Hematopoietic multipotent progenitor cell (in vitro differentiated cells): Measurements from ENCODE around the gene HCST. TPM values are rescaled to one million over a fixed set of nuclear protein-coding genes. Genes with fewer than 3 reads are reported as not detected.
A peak's percentile ranks its signal among the peaks of the same experiment; 100 is the strongest.
"Not testable (repeated sequence)": the region's sequence is repeated elsewhere in the genome, so short reads cannot be mapped to it uniquely, and the experiment has no call there.

Experiments
- DNase-seq, 3 donors: peaks; one replicate each; pipeline ENCODE4 v3.0.0-alpha.2; 2011 to 2015; ENCODE audit warnings: low read depth in 2 of 3, low spot score in 2 of 3
- total RNA-seq: library from RNA; depleted of rRNA; stranded (reverse); fragments of >200 nt; gene quantifications from one replicate; pipeline ENCODE4 v1.2.3, GENCODE V29; 2012

The HCST gene
- total RNA-seq, result 63.3 TPM

GRCh38 chr19:35901854-35902661 lies at the start of gene HCST:
Gene HCST (plus strand): TSS chr19:35902529. CDS start chr19:35902594, 65 bp downstream.
- peak; percentile 30 to 81 (median 75) for DNase-seq

GRCh38 chr19:35853038-35853756 lies 49.1 kb upstream of the HCST start:
- DNase-seq, result no peak

- DNase-seq, result peak in 1 of 3 donors; percentile 32
Observed at GRCh38 chr19:35856546-35857149, 45.7 kb upstream of the HCST start, which contains the start of gene KIRREL2. Gene KIRREL2 (plus strand): TSS chr19:35856911. CDS start chr19:35857120, 209 bp downstream.

- DNase-seq, result no peak
Observed at GRCh38 chr19:35858311-35858710, 44.0 kb upstream of the HCST start.

GRCh38 chr19:35859414-35859813 lies 42.9 kb upstream of the HCST start:
- no peak for DNase-seq

- DNase-seq, result no peak
Observed at GRCh38 chr19:35860436-35860817, 41.9 kb upstream of the HCST start.

- DNase-seq, result no peak
Observed at GRCh38 chr19:35860818-35861639, 41.3 kb upstream of the HCST start.

GRCh38 chr19:35861640-35862160 lies 40.6 kb upstream of the HCST start:
- no peak for DNase-seq

- DNase-seq, result no peak
Observed at GRCh38 chr19:35862528-35862927, 39.8 kb upstream of the HCST start.

- no peak for DNase-seq
Observed at GRCh38 chr19:35863018-35863417, 39.3 kb upstream of the HCST start.

GRCh38 chr19:35868172-35868822 lies 34.0 kb upstream of the HCST start, which contains the start of gene APLP1:
Gene APLP1 (plus strand): TSS chr19:35868574. CDS start chr19:35868637, 63 bp downstream.
- DNase-seq, result peak in 1 of 3 donors; percentile 46

- DNase-seq, result no peak
Observed at GRCh38 chr19:35868823-35869326, 33.5 kb upstream of the HCST start.

- peak; percentile 39 to 85 (median 80) for DNase-seq
Observed at GRCh38 chr19:35869327-35870123, 32.8 kb upstream of the HCST start.

- DNase-seq, result not testable (repeated sequence)
Observed at GRCh38 chr19:35870124-35870736, 32.1 kb upstream of the HCST start.

- DNase-seq, result no peak
Observed at GRCh38 chr19:35870798-35871197, 31.5 kb upstream of the HCST start.

- no peak for DNase-seq
Observed at GRCh38 chr19:35871611-35872010, 30.7 kb upstream of the HCST start.

GRCh38 chr19:35872180-35872579 lies 30.1 kb upstream of the HCST start:
- no peak for DNase-seq

- DNase-seq, result no peak
Observed at GRCh38 chr19:35874392-35874930, 27.9 kb upstream of the HCST start.
